ENCODE measurements around the gene KLHL3.
"Not testable (repeated sequence)": the region's sequence is repeated elsewhere in the genome, so short reads cannot be mapped to it uniquely, and the experiment has no call there.

KLHL3 gene, protein sequence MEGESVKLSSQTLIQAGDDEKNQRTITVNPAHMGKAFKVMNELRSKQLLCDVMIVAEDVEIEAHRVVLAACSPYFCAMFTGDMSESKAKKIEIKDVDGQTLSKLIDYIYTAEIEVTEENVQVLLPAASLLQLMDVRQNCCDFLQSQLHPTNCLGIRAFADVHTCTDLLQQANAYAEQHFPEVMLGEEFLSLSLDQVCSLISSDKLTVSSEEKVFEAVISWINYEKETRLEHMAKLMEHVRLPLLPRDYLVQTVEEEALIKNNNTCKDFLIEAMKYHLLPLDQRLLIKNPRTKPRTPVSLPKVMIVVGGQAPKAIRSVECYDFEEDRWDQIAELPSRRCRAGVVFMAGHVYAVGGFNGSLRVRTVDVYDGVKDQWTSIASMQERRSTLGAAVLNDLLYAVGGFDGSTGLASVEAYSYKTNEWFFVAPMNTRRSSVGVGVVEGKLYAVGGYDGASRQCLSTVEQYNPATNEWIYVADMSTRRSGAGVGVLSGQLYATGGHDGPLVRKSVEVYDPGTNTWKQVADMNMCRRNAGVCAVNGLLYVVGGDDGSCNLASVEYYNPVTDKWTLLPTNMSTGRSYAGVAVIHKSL

DNA sequence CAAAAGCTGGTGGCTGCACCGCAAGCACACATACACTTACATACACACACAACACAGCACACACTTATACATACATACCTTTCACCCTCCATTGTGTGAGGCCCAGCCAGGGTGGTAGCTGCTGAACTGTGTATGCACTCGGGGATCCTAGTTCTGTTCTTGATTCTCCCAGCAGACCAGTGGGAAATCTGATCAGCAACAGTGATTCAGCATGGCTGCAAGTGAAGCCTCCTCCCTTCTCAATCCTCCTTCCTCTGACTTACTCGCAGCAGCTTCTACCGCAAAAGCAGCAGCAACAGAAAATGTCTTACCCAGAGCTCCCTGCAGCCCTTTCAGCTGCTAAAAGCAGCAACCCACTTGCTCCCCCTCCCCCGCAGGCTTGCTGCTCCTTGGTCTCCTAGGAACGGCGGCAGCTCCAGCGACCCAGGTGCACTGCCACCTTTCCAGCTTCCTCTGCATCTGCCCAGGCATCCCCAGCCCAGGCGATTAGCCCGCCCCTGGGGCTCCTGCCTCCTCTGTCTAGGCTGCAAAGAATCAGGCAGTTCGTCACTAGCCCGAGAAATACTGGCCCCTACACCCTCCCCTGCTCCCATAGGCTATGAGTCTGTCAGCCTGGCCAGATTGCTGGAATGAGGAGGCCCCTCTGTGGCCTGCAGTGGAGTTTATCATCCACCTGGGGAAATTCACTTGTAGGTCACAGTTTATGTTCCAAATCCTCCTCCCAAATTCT, at the start of gene KLHL3:
KLHL3 (minus strand) TSS at position 535 of the 730 bp plus-strand sequence; CDS start at position 92, 443 bp downstream.
- H3K4me3 ChIP-seq (ENCODE audit: low read depth, low read length), result peak within 1 kb of the TSS; percentile 59
- DNase-seq (ENCODE audit: low read depth), result peak; percentile 58

DNA sequence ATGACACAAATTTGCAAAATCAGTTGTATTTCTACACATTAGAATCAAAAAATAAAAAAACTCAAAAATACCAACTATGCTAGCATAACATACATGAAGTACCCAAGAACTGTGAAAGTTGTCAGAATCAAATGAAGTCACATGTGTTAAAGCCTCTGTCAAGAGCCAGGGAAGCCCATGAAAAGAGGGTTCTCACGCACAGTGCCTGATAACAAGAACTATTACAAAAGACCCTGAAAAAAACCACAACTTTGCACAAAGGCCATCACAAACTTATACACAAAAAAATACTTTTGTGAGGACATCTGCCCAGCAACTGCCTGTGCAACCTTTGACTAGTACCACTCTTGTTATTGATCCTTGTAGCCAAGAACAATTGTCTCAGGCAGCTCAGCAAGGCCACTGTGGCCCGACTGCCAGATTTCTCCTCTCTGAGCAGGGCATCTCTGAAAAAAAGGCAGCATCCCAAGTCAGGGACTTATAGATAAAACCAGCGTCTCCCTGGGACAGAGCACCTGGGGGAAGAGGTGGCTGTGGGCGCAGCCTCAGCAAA, 47.2 kb upstream of the KLHL3 start:
- no peak for DNase-seq (ENCODE audit: low read depth)
- TF ChIP-seq, protein P1, sequence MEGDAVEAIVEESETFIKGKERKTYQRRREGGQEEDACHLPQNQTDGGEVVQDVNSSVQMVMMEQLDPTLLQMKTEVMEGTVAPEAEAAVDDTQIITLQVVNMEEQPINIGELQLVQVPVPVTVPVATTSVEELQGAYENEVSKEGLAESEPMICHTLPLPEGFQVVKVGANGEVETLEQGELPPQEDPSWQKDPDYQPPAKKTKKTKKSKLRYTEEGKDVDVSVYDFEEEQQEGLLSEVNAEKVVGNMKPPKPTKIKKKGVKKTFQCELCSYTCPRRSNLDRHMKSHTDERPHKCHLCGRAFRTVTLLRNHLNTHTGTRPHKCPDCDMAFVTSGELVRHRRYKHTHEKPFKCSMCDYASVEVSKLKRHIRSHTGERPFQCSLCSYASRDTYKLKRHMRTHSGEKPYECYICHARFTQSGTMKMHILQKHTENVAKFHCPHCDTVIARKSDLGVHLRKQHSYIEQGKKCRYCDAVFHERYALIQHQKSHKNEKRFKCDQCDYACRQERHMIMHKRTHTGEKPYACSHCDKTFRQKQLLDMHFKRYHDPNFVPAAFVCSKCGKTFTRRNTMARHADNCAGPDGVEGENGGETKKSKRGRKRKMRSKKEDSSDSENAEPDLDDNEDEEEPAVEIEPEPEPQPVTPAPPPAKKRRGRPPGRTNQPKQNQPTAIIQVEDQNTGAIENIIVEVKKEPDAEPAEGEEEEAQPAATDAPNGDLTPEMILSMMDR (conservative IDR thresholded peaks at IDR 0.05; ENCODE audit: low read depth, low read length), result no peak
- H3K4me3 ChIP-seq (ENCODE audit: low read depth, low read length), result no peak overlapping the region

More for the DNA sequence above, at the start of gene KLHL3:
- TF ChIP-seq, protein P1 (conservative IDR thresholded peaks at IDR 0.05; ENCODE audit: low read depth, low read length), result peak; percentile 36

DNA sequence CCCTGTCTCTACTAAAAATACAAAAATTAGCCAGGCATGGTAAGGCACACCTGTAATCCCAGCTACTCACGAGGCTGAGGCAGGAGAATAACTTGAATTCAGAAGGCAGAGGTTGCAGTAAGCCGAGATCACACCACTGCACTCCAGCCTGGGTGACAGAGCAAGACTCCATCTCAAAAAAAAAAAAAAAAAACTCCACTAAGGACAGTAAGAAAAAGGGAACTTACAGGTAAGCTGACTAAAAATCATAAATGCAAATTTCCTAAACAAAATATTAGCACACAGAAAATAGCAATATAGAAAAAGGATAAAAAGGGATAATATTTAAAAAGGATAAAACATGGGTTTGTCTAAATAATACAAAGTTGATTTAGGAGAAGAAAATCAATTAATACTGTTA, 46.2 kb upstream of the KLHL3 start:
- no peak for DNase-seq (ENCODE audit: low read depth)
- TF ChIP-seq, protein P1 (conservative IDR thresholded peaks at IDR 0.05; ENCODE audit: low read depth, low read length), result no peak

DNA sequence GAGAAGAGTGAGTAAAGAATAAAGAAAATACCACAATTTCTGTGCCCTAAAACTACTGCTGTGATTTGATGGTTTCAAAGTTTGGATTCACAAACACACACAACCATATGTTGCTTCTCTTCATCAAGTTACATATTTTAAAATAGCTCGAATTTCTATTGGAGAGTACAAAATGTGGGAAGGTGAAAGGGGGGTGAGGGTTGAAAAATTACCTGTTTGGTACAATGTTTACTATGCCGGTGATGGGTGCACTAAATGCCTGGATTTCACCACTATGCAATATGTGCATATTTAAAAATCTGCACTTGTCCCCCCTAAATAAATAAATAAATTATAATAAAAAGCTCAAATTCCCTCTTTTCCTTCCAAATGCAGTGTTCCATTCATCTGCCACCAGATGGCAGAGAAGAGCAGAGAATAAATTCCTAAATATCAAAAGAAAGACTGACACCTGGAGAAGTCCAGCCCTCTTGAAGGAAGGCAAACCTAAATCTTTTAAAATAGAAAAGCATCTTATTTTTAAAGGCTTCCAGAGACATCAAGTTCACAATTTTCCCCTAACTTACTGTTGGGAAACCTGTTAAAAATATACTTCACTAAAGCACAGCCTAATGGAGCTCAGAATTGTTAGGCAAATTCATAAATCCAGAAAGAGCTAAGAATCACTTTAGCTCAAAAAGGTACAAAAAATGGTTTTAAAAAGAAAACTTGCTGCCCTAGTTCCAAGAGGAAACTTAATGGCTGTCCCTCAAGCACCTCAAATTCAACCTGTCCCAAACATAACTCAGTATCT, 43.1 kb upstream of the KLHL3 start:
- peak; percentile 73 for DNase-seq (ENCODE audit: low read depth)
- TF ChIP-seq, protein P1 (conservative IDR thresholded peaks at IDR 0.05; ENCODE audit: low read depth, low read length), result peak; percentile 74
- H3K4me3 ChIP-seq (ENCODE audit: low read depth, low read length), result no peak overlapping the region

More for the DNA sequence above, 46.2 kb upstream of the KLHL3 start:
- no peak overlapping the region for H3K4me3 ChIP-seq (ENCODE audit: low read depth, low read length)

DNA sequence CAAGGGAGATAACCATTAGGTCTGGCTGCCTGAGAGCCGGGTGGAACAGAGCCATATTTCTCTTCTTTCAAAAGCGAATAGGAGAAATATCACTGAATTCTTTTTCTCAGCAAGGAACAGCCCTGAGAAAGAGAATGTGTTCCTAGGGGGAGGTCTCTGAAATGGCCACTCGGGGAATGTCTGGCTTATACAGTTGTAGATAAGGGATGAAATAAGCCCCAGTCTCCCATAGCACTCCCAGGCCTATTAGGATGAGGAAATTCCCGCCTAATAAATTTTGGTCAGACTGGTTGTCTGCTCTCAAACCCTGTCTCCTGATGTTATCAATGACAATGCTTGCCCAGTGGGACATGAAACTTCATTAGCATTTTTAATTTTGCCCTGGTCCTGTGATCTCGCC, 32.0 kb upstream of the KLHL3 start:
- not testable (repeated sequence) for DNase-seq (ENCODE audit: low read depth); H3K4me3 ChIP-seq (ENCODE audit: low read depth, low read length)

DNA sequence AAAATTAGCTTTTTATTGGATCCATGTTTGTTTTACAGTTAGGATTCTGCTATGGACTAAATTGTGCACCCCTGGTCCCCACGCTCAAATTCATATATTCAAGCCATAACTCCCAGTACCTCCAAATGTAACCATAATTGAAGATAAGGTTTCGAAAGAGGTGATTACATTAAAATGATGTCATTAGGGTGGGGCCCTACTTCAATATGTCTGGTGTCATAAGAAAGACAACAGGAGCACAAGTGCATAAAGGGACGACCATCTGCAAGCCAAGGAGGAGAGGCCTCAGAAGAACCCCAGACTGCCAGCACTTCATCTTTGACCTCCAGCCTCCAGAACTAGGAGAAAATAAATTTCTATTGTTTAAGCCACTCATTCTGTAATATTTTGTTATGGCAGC, 25.7 kb upstream of the KLHL3 start:
- no peak for DNase-seq (ENCODE audit: low read depth)
- H3K4me3 ChIP-seq (ENCODE audit: low read depth, low read length), result no peak overlapping the region
- TF ChIP-seq, protein P1 (conservative IDR thresholded peaks at IDR 0.05; ENCODE audit: low read depth, low read length), result no peak

Measured in choroid plexus epithelial cell (primary cell).